Measurements from ENCODE around the gene PRRT1B. TPM values are rescaled to one million over a fixed set of nuclear protein-coding genes. Genes with fewer than 3 reads are reported as not detected.

Gene PRRT1B
- total and polyA plus RNA-seq, 2 donors (not counting 1 experiment from before 2014, with no cell fraction given) = not detected

- Histone ChIP-seq H2AFZ (ENCODE audit: insufficient read depth, low read depth, low read length, poor library complexity, severe bottlenecking) (no peak overlapping the region), H3K4me2 (replicated peaks; ENCODE audit: low read depth, low read length, poor library complexity, severe bottlenecking) (peak overlapping the region; percentile 66), H3K27ac (ENCODE audit: low read length in 2 of 2) (no peak overlapping the region), H3K27me3 (replicated peaks in 1 of 4; ENCODE audit: control extremely low read depth in 1 of 4, control insufficient read depth in 3 of 4, insufficient read depth in 4 of 4, low read length in 3 of 4) (peaks cover 0 to 40% (median 13%) of the 10 kb centered on the region in 4 experiments), H4K20me1 (ENCODE audit: control insufficient read depth, insufficient read depth, low read length, poor library complexity, severe bottlenecking) (no peaks in the 10 kb centered on the region), H3K36me3 (replicated peaks in 1 of 2; ENCODE audit: control extremely low read depth in 1 of 2, control insufficient read depth in 1 of 2, extremely low read depth in 1 of 2, insufficient read depth in 2 of 2, low read length in 1 of 2) (no peaks in the 10 kb centered on the region), H3K9me3 (ENCODE audit: control extremely low read depth in 1 of 3, control insufficient read depth in 2 of 3, insufficient read depth in 1 of 3, low read length in 2 of 3) (peaks cover 2 to 54% (median 23%) of the 10 kb centered on the region in 3 donors), H3K4me3 (ENCODE audit: control extremely low read depth in 1 of 5, extremely low read depth in 1 of 5, insufficient read depth in 1 of 5, low read depth in 2 of 5, low read length in 4 of 5) (no peak overlapping the region), H3K4me1 (ENCODE audit: control insufficient read depth in 2 of 2, insufficient read depth in 2 of 2, low read length in 2 of 2) (peaks cover 15 to 16% of the 10 kb centered on the region in 2 donors), H3K79me2 (ENCODE audit: control insufficient read depth, insufficient read depth, low read length) (no peaks in the 10 kb centered on the region), H3K9ac (ENCODE audit: low read length) (no peak overlapping the region)
- intact Hi-C loops (cut with micrococcal nuclease) = loop anchor here (1.0 kb wide), 1 partner anchor 8 kb away; no protein-coding TSS in a partner anchor
- POLR2A ChIA-PET = no interaction called here
- 9% methylated on average over 28 of the region's 30 CpGs for WGBS (ENCODE audit: insufficient coverage)
- Mint-ChIP-seq H3K4me3 (no peak overlapping the region), H3K4me1 (peaks cover 11% of the 10 kb centered on the region), H3K9me3 (ENCODE audit: insufficient read depth) (peaks cover 10% of the 10 kb centered on the region), H3K27me3 (peaks cover 43% of the 10 kb centered on the region), H3K27ac (no peak overlapping the region)
- DNase-seq (no peak), ATAC-seq (ENCODE audit: low read depth) (no peak)
- no peak for TF ChIP-seq CTCF (IDR thresholded peaks at IDR 0.05)
- TF ChIP-seq EZH2 (IDR thresholded peaks at IDR 0.05; ENCODE audit: borderline replicate concordance, insufficient read depth, low read depth, low read length, poor library complexity, severe bottlenecking) = peak; percentile 33
- CTCF ChIA-PET = no interaction called here
Observed at GRCh38 chr9:131545786-131546335, 538 bp downstream of the PRRT1B start.

- peak overlapping the region in 2 of 5 experiments; percentile 17 to 36 for H3K4me3 ChIP-seq (ENCODE audit: control extremely low read depth in 1 of 5, extremely low read depth in 1 of 5, insufficient read depth in 1 of 5, low read depth in 2 of 5, low read length in 4 of 5)
- peak overlapping the region; percentile 75 for H3K4me3 Mint-ChIP-seq
- H3K4me1 Mint-ChIP-seq = peaks cover 11% of the 10 kb centered on the region
Observed at GRCh38 chr9:131546336-131547084, 1.2 kb downstream of the PRRT1B start.

More at GRCh38 chr9:131546336-131547084, 1.2 kb downstream of the PRRT1B start:
- Histone ChIP-seq H3K27ac (ENCODE audit: low read length in 2 of 2) (no peak overlapping the region), H4K20me1 (ENCODE audit: control insufficient read depth, insufficient read depth, low read length, poor library complexity, severe bottlenecking) (no peaks in the 10 kb centered on the region), H3K4me1 (ENCODE audit: control insufficient read depth in 2 of 2, insufficient read depth in 2 of 2, low read length in 2 of 2) (peaks cover 15 to 16% of the 10 kb centered on the region in 2 donors), H3K9ac (ENCODE audit: low read length) (peak overlapping the region; percentile 19), H3K9me3 (ENCODE audit: control extremely low read depth in 1 of 3, control insufficient read depth in 2 of 3, insufficient read depth in 1 of 3, low read length in 2 of 3) (peaks cover 2 to 54% (median 23%) of the 10 kb centered on the region in 3 donors), H3K79me2 (ENCODE audit: control insufficient read depth, insufficient read depth, low read length) (no peaks in the 10 kb centered on the region), H3K36me3 (replicated peaks in 1 of 2; ENCODE audit: control extremely low read depth in 1 of 2, control insufficient read depth in 1 of 2, extremely low read depth in 1 of 2, insufficient read depth in 2 of 2, low read length in 1 of 2) (no peaks in the 10 kb centered on the region), H3K27me3 (replicated peaks in 1 of 4; ENCODE audit: control extremely low read depth in 1 of 4, control insufficient read depth in 3 of 4, insufficient read depth in 4 of 4, low read length in 3 of 4) (peaks cover 0 to 40% (median 13%) of the 10 kb centered on the region in 4 experiments), H3K4me2 (replicated peaks; ENCODE audit: low read depth, low read length, poor library complexity, severe bottlenecking) (peak overlapping the region; percentile 66), H2AFZ (ENCODE audit: insufficient read depth, low read depth, low read length, poor library complexity, severe bottlenecking) (no peak overlapping the region)
- ChIA-PET POLR2A (no interaction called here), CTCF (no interaction called here)
- TF ChIP-seq EZH2 (IDR thresholded peaks at IDR 0.05; ENCODE audit: borderline replicate concordance, insufficient read depth, low read depth, low read length, poor library complexity, severe bottlenecking) = no peak
- TF ChIP-seq CTCF (IDR thresholded peaks at IDR 0.05) = no peak
- DNase-seq (peak; percentile 38), ATAC-seq (ENCODE audit: low read depth) (no peak)
- Mint-ChIP-seq H3K27ac (no peak overlapping the region), H3K27me3 (peaks cover 48% of the 10 kb centered on the region), H3K9me3 (ENCODE audit: insufficient read depth) (peaks cover 10% of the 10 kb centered on the region)
- intact Hi-C loops (cut with micrococcal nuclease) = loop anchor here (1.0 kb wide), 1 partner anchor 8 kb away; no protein-coding TSS in a partner anchor
- 6% methylated on average over 44 of the region's 49 CpGs for WGBS (ENCODE audit: insufficient coverage)
